ENCODE measurements around the gene NUCB1. TPM values are rescaled to one million over a fixed set of nuclear protein-coding genes. Genes with fewer than 3 reads are reported as not detected.

Gene NUCB1
- total and polyA plus RNA-seq, 9 of the 15 experiments (the other 6 are each of a cell fraction or from before 2014, with no cell fraction given) = 3.1 to 153 (median 71.7) TPM

DNA sequence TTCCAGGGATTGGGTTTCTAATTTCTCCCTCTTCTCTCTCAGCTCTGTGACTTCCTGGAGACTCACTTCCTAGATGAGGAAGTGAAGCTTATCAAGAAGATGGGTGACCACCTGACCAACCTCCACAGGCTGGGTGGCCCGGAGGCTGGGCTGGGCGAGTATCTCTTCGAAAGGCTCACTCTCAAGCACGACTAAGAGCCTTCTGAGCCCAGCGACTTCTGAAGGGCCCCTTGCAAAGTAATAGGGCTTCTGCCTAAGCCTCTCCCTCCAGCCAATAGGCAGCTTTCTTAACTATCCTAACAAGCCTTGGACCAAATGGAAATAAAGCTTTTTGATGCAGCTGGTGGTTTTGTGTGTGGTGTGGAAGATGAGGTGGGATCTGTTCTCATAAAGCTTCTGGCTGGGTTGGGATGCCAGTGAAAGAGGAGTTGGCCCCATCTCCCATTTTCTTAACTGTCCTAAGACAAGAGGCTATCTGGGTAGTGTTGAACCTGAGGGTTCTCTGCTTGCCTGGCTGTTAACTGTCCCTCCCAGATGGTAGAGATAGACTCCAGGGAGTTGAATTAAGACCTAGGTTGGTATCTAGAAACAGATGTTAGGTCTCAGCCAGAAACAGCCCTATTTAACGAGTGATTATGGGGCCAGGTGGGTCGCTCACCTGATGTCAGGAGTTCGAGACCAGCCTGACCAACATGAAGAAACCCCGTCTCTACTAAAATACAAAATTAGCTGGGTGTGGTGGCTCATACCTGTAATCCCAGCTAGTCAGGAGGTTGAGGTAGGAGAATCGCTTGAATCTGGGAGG lies 66.6 kb downstream of the NUCB1 start (continued):
- TF ChIP-seq, protein P1, sequence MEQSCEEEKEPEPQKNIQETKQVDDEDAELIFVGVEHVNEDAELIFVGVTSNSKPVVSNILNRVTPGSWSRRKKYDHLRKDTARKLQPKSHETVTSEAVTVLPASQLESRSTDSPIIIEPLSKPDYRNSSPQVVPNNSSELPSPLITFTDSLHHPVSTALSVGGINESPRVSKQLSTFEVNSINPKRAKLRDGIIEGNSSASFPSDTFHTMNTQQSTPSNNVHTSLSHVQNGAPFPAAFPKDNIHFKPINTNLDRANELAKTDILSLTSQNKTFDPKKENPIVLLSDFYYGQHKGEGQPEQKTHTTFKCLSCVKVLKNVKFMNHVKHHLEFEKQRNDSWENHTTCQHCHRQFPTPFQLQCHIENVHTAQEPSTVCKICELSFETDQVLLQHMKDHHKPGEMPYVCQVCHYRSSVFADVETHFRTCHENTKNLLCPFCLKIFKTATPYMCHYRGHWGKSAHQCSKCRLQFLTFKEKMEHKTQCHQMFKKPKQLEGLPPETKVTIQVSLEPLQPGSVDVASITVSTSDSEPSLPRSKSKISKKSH (CRISPR knock-in tag; IDR thresholded peaks at IDR 0.05) = peak; percentile 7; the same call in 1 of the 2 replicates
- no peak for TF ChIP-seq BCL6 (CRISPR knock-in tag; IDR thresholded peaks at IDR 0.05)
- TF ChIP-seq DIDO1 (tag; IDR thresholded peaks at IDR 0.05; ENCODE audit: low read depth) = no peak
- TF ChIP-seq SIRT6 (IDR thresholded peaks at IDR 0.05; ENCODE audit: low read depth, low read length) = peak; percentile 59
- TF ChIP-seq RAD51 (IDR thresholded peaks at IDR 0.05; ENCODE audit: borderline replicate concordance, low read depth) = peak; percentile 59; the same call in 1 of the 2 replicates
- TF ChIP-seq, protein P2, sequence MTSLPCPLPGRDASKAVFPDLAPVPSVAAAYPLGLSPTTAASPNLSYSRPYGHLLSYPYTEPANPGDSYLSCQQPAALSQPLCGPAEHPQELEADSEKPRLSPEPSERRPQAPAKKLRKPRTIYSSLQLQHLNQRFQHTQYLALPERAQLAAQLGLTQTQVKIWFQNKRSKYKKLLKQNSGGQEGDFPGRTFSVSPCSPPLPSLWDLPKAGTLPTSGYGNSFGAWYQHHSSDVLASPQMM (CRISPR knock-in tag; IDR thresholded peaks at IDR 0.05) = peak; percentile 42; the same call in 1 of the 2 replicates
- TF ChIP-seq SAFB (IDR thresholded peaks at IDR 0.05; ENCODE audit: borderline replicate concordance, low read depth, low read length) = no peak
- no peak for TF ChIP-seq HMG20A (CRISPR knock-in tag; conservative IDR thresholded peaks at IDR 0.05)
- TF ChIP-seq, protein P3, sequence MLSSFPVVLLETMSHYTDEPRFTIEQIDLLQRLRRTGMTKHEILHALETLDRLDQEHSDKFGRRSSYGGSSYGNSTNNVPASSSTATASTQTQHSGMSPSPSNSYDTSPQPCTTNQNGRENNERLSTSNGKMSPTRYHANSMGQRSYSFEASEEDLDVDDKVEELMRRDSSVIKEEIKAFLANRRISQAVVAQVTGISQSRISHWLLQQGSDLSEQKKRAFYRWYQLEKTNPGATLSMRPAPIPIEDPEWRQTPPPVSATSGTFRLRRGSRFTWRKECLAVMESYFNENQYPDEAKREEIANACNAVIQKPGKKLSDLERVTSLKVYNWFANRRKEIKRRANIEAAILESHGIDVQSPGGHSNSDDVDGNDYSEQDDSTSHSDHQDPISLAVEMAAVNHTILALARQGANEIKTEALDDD (IDR thresholded peaks at IDR 0.05) = peak; percentile 34; the same call in 1 of the 2 replicates
- peak; percentile 62 for TF ChIP-seq POLR2AphosphoS5 (IDR thresholded peaks at IDR 0.05; ENCODE audit: control insufficient read depth, insufficient read depth, low read depth, low read length)
- TF ChIP-seq, protein P4, sequence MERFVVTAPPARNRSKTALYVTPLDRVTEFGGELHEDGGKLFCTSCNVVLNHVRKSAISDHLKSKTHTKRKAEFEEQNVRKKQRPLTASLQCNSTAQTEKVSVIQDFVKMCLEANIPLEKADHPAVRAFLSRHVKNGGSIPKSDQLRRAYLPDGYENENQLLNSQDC (CRISPR knock-in tag; IDR thresholded peaks at IDR 0.05) = 0 out of 2 replicates have a peak, but pooled peaks have one; percentile 40
- TF ChIP-seq HOXB6 (CRISPR knock-in tag; IDR thresholded peaks at IDR 0.05; ENCODE audit: borderline replicate concordance) = no peak
- peak; percentile 64 for TF ChIP-seq POLR2AphosphoS2 (IDR thresholded peaks at IDR 0.05; ENCODE audit: low read length)
- no peak for TF ChIP-seq CXXC5 (CRISPR knock-in tag; IDR thresholded peaks at IDR 0.05)
- TF ChIP-seq NFATC3 (IDR thresholded peaks at IDR 0.05) = peak; percentile 25; the same call in 1 of the 2 replicates
- TF ChIP-seq, protein P5, sequence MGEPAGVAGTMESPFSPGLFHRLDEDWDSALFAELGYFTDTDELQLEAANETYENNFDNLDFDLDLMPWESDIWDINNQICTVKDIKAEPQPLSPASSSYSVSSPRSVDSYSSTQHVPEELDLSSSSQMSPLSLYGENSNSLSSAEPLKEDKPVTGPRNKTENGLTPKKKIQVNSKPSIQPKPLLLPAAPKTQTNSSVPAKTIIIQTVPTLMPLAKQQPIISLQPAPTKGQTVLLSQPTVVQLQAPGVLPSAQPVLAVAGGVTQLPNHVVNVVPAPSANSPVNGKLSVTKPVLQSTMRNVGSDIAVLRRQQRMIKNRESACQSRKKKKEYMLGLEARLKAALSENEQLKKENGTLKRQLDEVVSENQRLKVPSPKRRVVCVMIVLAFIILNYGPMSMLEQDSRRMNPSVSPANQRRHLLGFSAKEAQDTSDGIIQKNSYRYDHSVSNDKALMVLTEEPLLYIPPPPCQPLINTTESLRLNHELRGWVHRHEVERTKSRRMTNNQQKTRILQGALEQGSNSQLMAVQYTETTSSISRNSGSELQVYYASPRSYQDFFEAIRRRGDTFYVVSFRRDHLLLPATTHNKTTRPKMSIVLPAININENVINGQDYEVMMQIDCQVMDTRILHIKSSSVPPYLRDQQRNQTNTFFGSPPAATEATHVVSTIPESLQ (CRISPR knock-in tag; IDR thresholded peaks at IDR 0.05) = 0 out of 2 replicates have a peak, but pooled peaks have one; percentile 44
- peak; percentile 42; the same call in 1 of the 2 replicates for TF ChIP-seq RFX7 (CRISPR knock-in tag; IDR thresholded peaks at IDR 0.05)
- 0 out of 2 replicates have a peak, but pooled peaks have one; percentile 23 for TF ChIP-seq MXI1 (IDR thresholded peaks at IDR 0.05; ENCODE audit: low read depth, low read length)
- no peak for TF ChIP-seq ZFP1 (CRISPR knock-in tag; IDR thresholded peaks at IDR 0.05)
- no peak for TF ChIP-seq KLF6 (CRISPR knock-in tag; IDR thresholded peaks at IDR 0.05; ENCODE audit: borderline replicate concordance)
- 0 out of 2 replicates have a peak, but pooled peaks have one; percentile 26 for TF ChIP-seq ARID1B (IDR thresholded peaks at IDR 0.05)
- peak; percentile 42 for TF ChIP-seq CBFA2T3 (IDR thresholded peaks at IDR 0.05)
- TF ChIP-seq KDM2B (CRISPR knock-in tag; IDR thresholded peaks at IDR 0.05) = no peak
- TF ChIP-seq RNF2 (IDR thresholded peaks at IDR 0.05) = no peak
- no peak for TF ChIP-seq MECOM (CRISPR knock-in tag; IDR thresholded peaks at IDR 0.05)
